WTC11 (cell line): ENCODE measurements around the gene GTSE1. TPM values are rescaled to one million over a fixed set of nuclear protein-coding genes. Genes with fewer than 3 reads are reported as not detected.
A peak's percentile ranks its signal among the peaks of the same experiment; 100 is the strongest.

Source experiments
- AR ChIP-seq: fragments of 250-450 bp; sonication (Bioruptor Pico); IDR thresholded peaks from 2 replicates; pipeline ENCODE4 v1.9.0; 2021; ENCODE audit warnings: mild to moderate bottlenecking
- ARID4B ChIP-seq: sonication (generic); formaldehyde crosslinking; IDR thresholded peaks from 2 replicates; pipeline ENCODE4 v1.8.0; 2023; ENCODE audit warnings: missing genetic modification reagents, mild to moderate bottlenecking, borderline replicate concordance
- ATF6 ChIP-seq: sonication (generic); formaldehyde crosslinking; IDR thresholded peaks from 2 replicates; pipeline ENCODE4 v1.8.1; 2023; ENCODE audit warnings: mild to moderate bottlenecking, missing genetic modification reagents
- E2F1 ChIP-seq: sonication (generic); formaldehyde crosslinking; IDR thresholded peaks from 2 replicates; pipeline ENCODE4 v1.8.0; 2022; ENCODE audit warnings: mild to moderate bottlenecking, missing genetic modification reagents
- HMGA2 ChIP-seq: fragments of 250-450 bp; sonication (Bioruptor Pico); IDR thresholded peaks from 2 replicates; pipeline ENCODE4 v1.4.0; 2021; ENCODE audit warnings: mild to moderate bottlenecking, moderate library complexity
- IRF1 ChIP-seq: sonication (generic); formaldehyde crosslinking; IDR thresholded peaks from 2 replicates; pipeline ENCODE4 v1.8.0; 2023; ENCODE audit warnings: missing genetic modification reagents
- TEAD1 ChIP-seq: sonication (generic); formaldehyde crosslinking; IDR thresholded peaks from 2 replicates; pipeline ENCODE4 v1.8.0; 2022; ENCODE audit warnings: mild to moderate bottlenecking, missing genetic modification reagents
- USF1 ChIP-seq: sonication (generic); formaldehyde crosslinking; IDR thresholded peaks from 2 replicates; pipeline ENCODE4 v1.8.0; 2022; ENCODE audit warnings: mild to moderate bottlenecking, missing genetic modification reagents
- ZBTB43 ChIP-seq: sonication (generic); formaldehyde crosslinking; IDR thresholded peaks from 2 replicates; pipeline ENCODE4 v1.8.1; 2023; ENCODE audit warnings: mild to moderate bottlenecking, missing genetic modification reagents
- ZNF671 ChIP-seq: fragments of 250-450 bp; sonication (Bioruptor Pico); IDR thresholded peaks from 2 replicates; pipeline ENCODE4 v1.8.0; 2021; ENCODE audit warnings: mild to moderate bottlenecking
- total RNA-seq: library from RNA; stranded (reverse); gene quantifications from 3 replicates; pipeline ENCODE4 v1.2.3, GENCODE V29; 2021

The GTSE1 gene
- total RNA-seq, 1 experiment from 2014 or later = 56.1 TPM

GRCh38 chr22:46296257-46297150, at the start of gene GTSE1 (continued):
- TF ChIP-seq ZBTB43 = no peak
- peak; percentile 83; the same call in 1 of the 2 replicates for TF ChIP-seq ARID4B (CRISPR knock-in tag)
- no peak for TF ChIP-seq ZNF671
- no peak for TF ChIP-seq HMGA2
- TF ChIP-seq AR (CRISPR knock-in tag) = no peak
- TF ChIP-seq E2F1 (CRISPR knock-in tag) = 0 out of 2 replicates have a peak, but pooled peaks have one; percentile 31
- peak; percentile 47; the same call in 1 of the 2 replicates for TF ChIP-seq USF1
- no peak for TF ChIP-seq ATF6 (CRISPR knock-in tag)
- peak; percentile 61; the same call in 1 of the 2 replicates for TF ChIP-seq IRF1 (CRISPR knock-in tag)
- peak; percentile 23; the same call in 1 of the 2 replicates for TF ChIP-seq TEAD1 (CRISPR knock-in tag)
